Common myeloid progenitor, CD34-positive (primary cell): Measurements from ENCODE around the gene ZNF263.

Source experiments
- CTCF ChIA-PET: fragments of 350-600 bp; sonication (Branson Sonifier 250); formaldehyde crosslinking; loops from one replicate; lab custom pipeline; 2021; ENCODE audit warnings: antibody characterized with exemption; lab: Charles Lee
- POLR2A ChIA-PET: fragments of 350-600 bp; sonication (Branson Sonifier 250); formaldehyde crosslinking; loops from one replicate; lab custom pipeline; 2021; ENCODE audit warnings: antibody characterized with exemption; lab: Charles Lee
- DNase-seq, 3 donors: peaks; one replicate each; pipeline versions ENCODE4 v3.0.0 to v3.0.0-alpha.2; 2013
- H3K27ac ChIP-seq, 2 experiments: 1 replicate in 1 of 2; 2 replicates in 1 of 2; pipeline ENCODE4 v1.7.0; 2013; ENCODE audit warnings: inconsistent platforms in 2 of 2, low read length in 2 of 2, mild to moderate bottlenecking in 2 of 2, low read depth in 1 of 2, moderate library complexity in 1 of 2; ENCODE audit not compliant: severe bottlenecking in 2 of 2, insufficient read depth in 1 of 2, poor library complexity in 1 of 2
- H3K27me3 ChIP-seq, 5 experiments: replicated peaks in 2 of 5; 1 replicate in 3 of 5; 2 replicates in 2 of 5; pipeline versions ENCODE4 v1.6.1 to v1.7.0; 2013; ENCODE audit warnings: low read length in 4 of 5, mild to moderate bottlenecking in 2 of 5, moderate library complexity in 2 of 5, inconsistent platforms in 1 of 5; ENCODE audit not compliant: insufficient read depth in 5 of 5, control insufficient read depth in 4 of 5
- H3K36me3 ChIP-seq, 4 experiments: 1 replicate in 2 of 4; 2 replicates in 2 of 4; pipeline versions ENCODE4 v1.6.1 to v1.7.0; 2013; ENCODE audit warnings: low read length in 3 of 4, control low read depth in 1 of 4, mild to moderate bottlenecking in 1 of 4; ENCODE audit not compliant: control insufficient read depth in 4 of 4, insufficient read depth in 4 of 4
- H3K4me1 ChIP-seq, 4 experiments: 1 replicate in 3 of 4; 2 replicates in 1 of 4; pipeline versions ENCODE4 v1.6.1 to v1.7.1; 2013; ENCODE audit warnings: low read length in 3 of 4, mild to moderate bottlenecking in 3 of 4, control low read depth in 1 of 4, inconsistent platforms in 1 of 4, moderate library complexity in 1 of 4; ENCODE audit not compliant: control insufficient read depth in 4 of 4, insufficient read depth in 4 of 4; ENCODE audit errors: control extremely low read depth in 1 of 4
- H3K4me3 ChIP-seq, 7 experiments: 1 replicate in 4 of 7; 2 replicates in 3 of 7; pipeline versions ENCODE4 v1.5.1 to v1.7.0; 2013; ENCODE audit warnings: mild to moderate bottlenecking in 7 of 7, low read length in 6 of 7, moderate library complexity in 6 of 7, inconsistent platforms in 2 of 7, low read depth in 2 of 7, control low read depth in 1 of 7; ENCODE audit not compliant: insufficient read depth in 4 of 7, control insufficient read depth in 1 of 7; ENCODE audit errors: extremely low read depth in 1 of 7
- H3K9me3 ChIP-seq, 5 experiments: 1 replicate in 4 of 5; 2 replicates in 1 of 5; pipeline versions ENCODE4 v1.6.1 to v1.7.1; 2013; ENCODE audit warnings: low read length in 4 of 5, mild to moderate bottlenecking in 2 of 5, inconsistent platforms in 1 of 5, low read depth in 1 of 5, moderate library complexity in 1 of 5; ENCODE audit not compliant: control insufficient read depth in 4 of 5, insufficient read depth in 2 of 5; ENCODE audit errors: control extremely low read depth in 1 of 5
- WGBS: methylation state at CpG from one replicate; pipeline ENCODE4 v1.1.5; 2013; ENCODE audit not compliant: insufficient coverage; 5-methylcytosine and 5-hydroxymethylcytosine counted together

Gene ZNF263

GRCh38 chr16:3281222-3281820 is 2.0 kb upstream of the ZNF263 start:
- ChIA-PET POLR2A (no interaction called here), CTCF (no interaction called here)
- H3K27ac ChIP-seq: no peak overlapping the region
- whole genome bisulfite sequencing: 97% methylated on average over 6 of the region's 6 CpGs
- H3K4me3 ChIP-seq: no peak overlapping the region
- peaks cover 0 to 13% (median 10%) of the 10 kb centered on the region in 5 experiments for H3K9me3 ChIP-seq
- DNase-seq: no peak
- peaks cover 2 to 28% (median 26%) of the 10 kb centered on the region in 4 experiments for H3K4me1 ChIP-seq
- peaks cover 0 to 4% (median 0%) of the 10 kb centered on the region in 5 experiments for H3K27me3 ChIP-seq
- H3K36me3 ChIP-seq: peaks cover 5 to 19% (median 17%) of the 10 kb centered on the region in 4 experiments

- peaks cover 0 to 1% (median 0%) of the 10 kb centered on the region in 5 experiments for H3K27me3 ChIP-seq
- ChIA-PET CTCF (interaction anchor here (1.0 to 2.5 kb wide), 4 partner anchors 15 to 175 kb away, joined by 3 to 7 read pairs (median 4); no protein-coding TSS in a partner anchor), POLR2A (interaction anchor here (0.6 to 2.0 kb wide), 8 partner anchors 14 to 219 kb away, joined by 3 to 8 read pairs (median 5); partner anchors contain the start of genes CLUAP1, NAA60, TIGD7 and ZNF200)
- peak overlapping the region; percentile 46 to 96 for H3K27ac ChIP-seq
- H3K4me3 ChIP-seq: peak overlapping the region; percentile 76 to 93 (median 84)
- 7% methylated on average over 25 of the region's 29 CpGs for WGBS
- H3K36me3 ChIP-seq: peaks cover 5 to 26% (median 25%) of the 10 kb centered on the region in 4 experiments
- peaks cover 2 to 28% (median 26%) of the 10 kb centered on the region in 4 experiments for H3K4me1 ChIP-seq
- peak in 1 of 3 donors; percentile 82 for DNase-seq
- H3K9me3 ChIP-seq: peaks cover 0 to 20% (median 12%) of the 10 kb centered on the region in 5 experiments
Observed at GRCh38 chr16:3282103-3282729, 1.1 kb upstream of the ZNF263 start.

- CTCF ChIA-PET: interaction anchor here (1.1 to 2.5 kb wide), 5 partner anchors 13 to 173 kb away, joined by 3 to 7 read pairs (median 6); no protein-coding TSS in a partner anchor
- peaks cover 0 to 34% (median 22%) of the 10 kb centered on the region in 5 experiments for H3K9me3 ChIP-seq
- peak overlapping the region; percentile 89 to 96 for H3K27ac ChIP-seq
- POLR2A ChIA-PET: interaction anchor here (0.7 to 2.0 kb wide), 6 partner anchors 20 to 173 kb away, joined by 3 to 8 read pairs (median 6); partner anchors contain the start of genes ZNF200 and ZSCAN32
- H3K36me3 ChIP-seq: peaks cover 11 to 38% (median 35%) of the 10 kb centered on the region in 4 experiments
- H3K4me3 ChIP-seq: peak overlapping the region; percentile 76 to 93 (median 84)
- H3K27me3 ChIP-seq: no peaks in the 10 kb centered on the region
- WGBS: 7% methylated on average over 54 of the region's 56 CpGs
- DNase-seq: no peak
- H3K4me1 ChIP-seq: peaks cover 2 to 28% (median 26%) of the 10 kb centered on the region in 4 experiments
Observed at GRCh38 chr16:3283543-3284447, 504 bp downstream of the ZNF263 start.

GRCh38 chr16:3285131-3285530 is 1.8 kb downstream of the ZNF263 start:
- POLR2A ChIA-PET: interaction anchor here (0.9 kb wide), 1 partner anchor 13 kb away, joined by 3 read pairs; no protein-coding TSS in a partner anchor
- 92% methylated on average over 6 of the region's 6 CpGs for WGBS
- H3K9me3 ChIP-seq: peaks cover 0 to 47% (median 36%) of the 10 kb centered on the region in 5 experiments

GRCh38 chr16:3289998-3290673 is 6.8 kb downstream of the ZNF263 start:
- WGBS: 97% methylated on average over 14 of the region's 16 CpGs
- Histone ChIP-seq H3K4me1 (peaks cover 0 to 1% (median under 1%) of the 10 kb centered on the region in 4 experiments), H3K4me3 (peak overlapping the region in 2 of 7 experiments; percentile 13 to 43), H3K9me3 (peaks cover 4 to 89% (median 79%) of the 10 kb centered on the region in 5 experiments), H3K36me3 (peaks cover 35 to 83% (median 74%) of the 10 kb centered on the region in 4 experiments), H3K27ac (no peak overlapping the region), H3K27me3 (no peaks in the 10 kb centered on the region)
- peak in 1 of 3 donors; percentile 12 for DNase-seq
- POLR2A ChIA-PET: no interaction called here
- CTCF ChIA-PET: interaction anchor here (0.6 to 1.8 kb wide), 4 partner anchors 21 to 154 kb away, joined by 3 to 4 read pairs (median 3); no protein-coding TSS in a partner anchor

More at GRCh38 chr16:3285131-3285530, 1.8 kb downstream of the ZNF263 start:
- CTCF ChIA-PET: interaction anchor here (1.7 to 1.8 kb wide), 2 partner anchors 11 to 22 kb away, joined by 3 to 7 read pairs; no protein-coding TSS in a partner anchor
- peaks cover 2 to 28% (median 26%) of the 10 kb centered on the region in 4 experiments for H3K4me1 ChIP-seq
- H3K27me3 ChIP-seq: no peaks in the 10 kb centered on the region
- no peak for DNase-seq
- H3K4me3 ChIP-seq: peak overlapping the region in 5 of 7 experiments; percentile 77 to 93 (median 87)
- peaks cover 25 to 52% (median 48%) of the 10 kb centered on the region in 4 experiments for H3K36me3 ChIP-seq
- H3K27ac ChIP-seq: no peak overlapping the region

- ChIA-PET CTCF (interaction anchor here (0.6 kb wide), 1 partner anchor 23 kb away, joined by 3 read pairs; no protein-coding TSS in a partner anchor), POLR2A (no interaction called here)
- Histone ChIP-seq H3K27me3 (no peaks in the 10 kb centered on the region), H3K27ac (no peak overlapping the region), H3K36me3 (peaks cover 27 to 68% (median 54%) of the 10 kb centered on the region in 4 experiments), H3K4me3 (peak overlapping the region in 1 of 7 experiments; percentile 48), H3K4me1 (no peaks in the 10 kb centered on the region), H3K9me3 (peaks cover 4 to 86% (median 76%) of the 10 kb centered on the region in 5 experiments)
- no peak for DNase-seq
- 97% methylated on average over 3 of the region's 3 CpGs for WGBS
Observed at GRCh38 chr16:3292604-3293003, 9.3 kb downstream of the ZNF263 start.
